ENCODE results near the gene ZNF630.

DNA sequence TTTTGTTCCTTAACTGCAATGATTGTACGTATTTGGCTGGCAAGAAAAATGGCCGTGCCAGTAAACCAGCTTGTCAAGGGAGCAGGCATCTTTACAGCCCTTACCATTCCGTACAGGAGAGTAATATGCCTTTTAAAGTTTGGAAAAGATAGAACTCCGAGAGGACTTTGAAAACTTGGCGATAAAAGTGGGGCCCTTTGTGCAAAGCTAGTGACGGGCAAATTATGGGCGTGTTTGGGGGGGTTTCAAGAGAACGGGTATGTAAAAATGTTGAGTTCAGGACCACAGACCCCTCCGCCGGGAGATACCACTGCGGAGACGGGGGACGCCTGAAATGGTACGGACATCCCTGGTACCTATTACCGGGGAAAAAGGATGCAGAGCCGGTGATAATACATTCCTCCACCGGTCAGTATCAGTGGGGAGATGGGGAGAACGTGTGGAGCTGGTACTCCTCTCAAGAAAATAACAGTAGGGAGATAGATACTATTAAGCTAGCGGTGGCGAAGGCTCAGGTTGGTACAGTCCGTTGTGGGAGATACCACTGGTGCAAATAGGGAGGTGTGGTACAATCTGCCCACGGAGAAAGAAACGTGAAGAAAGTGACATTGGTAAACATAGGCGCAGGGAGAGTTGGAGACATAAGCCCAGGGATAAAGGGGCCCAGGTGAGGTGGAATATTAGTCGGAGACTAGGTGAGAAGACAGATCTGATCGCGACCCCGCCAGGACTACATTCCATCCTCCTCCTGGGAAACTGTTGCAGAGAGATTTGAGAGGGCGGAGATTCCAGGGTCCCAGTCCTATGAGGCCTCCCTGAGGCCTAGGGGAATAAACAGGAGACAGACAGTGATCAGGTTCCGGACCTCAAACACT is 50.2 kb downstream of the ZNF630 start:
- TF ChIP-seq, protein P1, sequence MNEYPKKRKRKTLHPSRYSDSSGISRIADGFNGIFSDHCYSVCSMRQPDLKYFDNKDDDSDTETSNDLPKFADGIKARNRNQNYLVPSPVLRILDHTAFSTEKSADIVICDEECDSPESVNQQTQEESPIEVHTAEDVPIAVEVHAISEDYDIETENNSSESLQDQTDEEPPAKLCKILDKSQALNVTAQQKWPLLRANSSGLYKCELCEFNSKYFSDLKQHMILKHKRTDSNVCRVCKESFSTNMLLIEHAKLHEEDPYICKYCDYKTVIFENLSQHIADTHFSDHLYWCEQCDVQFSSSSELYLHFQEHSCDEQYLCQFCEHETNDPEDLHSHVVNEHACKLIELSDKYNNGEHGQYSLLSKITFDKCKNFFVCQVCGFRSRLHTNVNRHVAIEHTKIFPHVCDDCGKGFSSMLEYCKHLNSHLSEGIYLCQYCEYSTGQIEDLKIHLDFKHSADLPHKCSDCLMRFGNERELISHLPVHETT (CRISPR knock-in tag; conservative IDR thresholded peaks at IDR 0.05 in 1 of 2, IDR thresholded peaks at IDR 0.05 in 1 of 2), result no peak
- TF ChIP-seq RAD21 (CRISPR knock-in tag; conservative IDR thresholded peaks at IDR 0.05 in 1 of 2, IDR thresholded peaks at IDR 0.05 in 1 of 2) (no peak), KAT8 (IDR thresholded peaks at IDR 0.05; ENCODE audit: low read depth) (no peak), TRIM24 (IDR thresholded peaks at IDR 0.05) (no peak), KLF16 (IDR thresholded peaks at IDR 0.05) (no peak), YY1 (IDR thresholded peaks at IDR 0.05; ENCODE audit: borderline replicate concordance in 1 of 3, control insufficient read depth in 1 of 3, extremely low read depth in 1 of 3, insufficient read depth in 3 of 3, insufficient read length in 1 of 3, insufficient replicate concordance in 2 of 3, low read depth in 1 of 3, low read length in 2 of 3) (peak; percentile 58 to 95 (median 88)), HEY1 (CRISPR knock-in tag; IDR thresholded peaks at IDR 0.05; ENCODE audit: borderline replicate concordance) (no peak), BACH1 (tag; IDR thresholded peaks at IDR 0.05) (no peak), KDM1A (IDR thresholded peaks at IDR 0.05) (no peak), POLR2A (conservative IDR thresholded peaks at IDR 0.05) (no peak), COPS2 (conservative IDR thresholded peaks at IDR 0.05) (no peak)
- TF ChIP-seq, protein P2, sequence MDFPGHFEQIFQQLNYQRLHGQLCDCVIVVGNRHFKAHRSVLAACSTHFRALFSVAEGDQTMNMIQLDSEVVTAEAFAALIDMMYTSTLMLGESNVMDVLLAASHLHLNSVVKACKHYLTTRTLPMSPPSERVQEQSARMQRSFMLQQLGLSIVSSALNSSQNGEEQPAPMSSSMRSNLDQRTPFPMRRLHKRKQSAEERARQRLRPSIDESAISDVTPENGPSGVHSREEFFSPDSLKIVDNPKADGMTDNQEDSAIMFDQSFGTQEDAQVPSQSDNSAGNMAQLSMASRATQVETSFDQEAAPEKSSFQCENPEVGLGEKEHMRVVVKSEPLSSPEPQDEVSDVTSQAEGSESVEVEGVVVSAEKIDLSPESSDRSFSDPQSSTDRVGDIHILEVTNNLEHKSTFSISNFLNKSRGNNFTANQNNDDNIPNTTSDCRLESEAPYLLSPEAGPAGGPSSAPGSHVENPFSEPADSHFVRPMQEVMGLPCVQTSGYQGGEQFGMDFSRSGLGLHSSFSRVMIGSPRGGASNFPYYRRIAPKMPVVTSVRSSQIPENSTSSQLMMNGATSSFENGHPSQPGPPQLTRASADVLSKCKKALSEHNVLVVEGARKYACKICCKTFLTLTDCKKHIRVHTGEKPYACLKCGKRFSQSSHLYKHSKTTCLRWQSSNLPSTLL (IDR thresholded peaks at IDR 0.05), result no peak
- TF ChIP-seq, protein P3, sequence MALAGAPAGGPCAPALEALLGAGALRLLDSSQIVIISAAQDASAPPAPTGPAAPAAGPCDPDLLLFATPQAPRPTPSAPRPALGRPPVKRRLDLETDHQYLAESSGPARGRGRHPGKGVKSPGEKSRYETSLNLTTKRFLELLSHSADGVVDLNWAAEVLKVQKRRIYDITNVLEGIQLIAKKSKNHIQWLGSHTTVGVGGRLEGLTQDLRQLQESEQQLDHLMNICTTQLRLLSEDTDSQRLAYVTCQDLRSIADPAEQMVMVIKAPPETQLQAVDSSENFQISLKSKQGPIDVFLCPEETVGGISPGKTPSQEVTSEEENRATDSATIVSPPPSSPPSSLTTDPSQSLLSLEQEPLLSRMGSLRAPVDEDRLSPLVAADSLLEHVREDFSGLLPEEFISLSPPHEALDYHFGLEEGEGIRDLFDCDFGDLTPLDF (CRISPR knock-in tag; IDR thresholded peaks at IDR 0.05), result no peak
- TF ChIP-seq, protein P4, sequence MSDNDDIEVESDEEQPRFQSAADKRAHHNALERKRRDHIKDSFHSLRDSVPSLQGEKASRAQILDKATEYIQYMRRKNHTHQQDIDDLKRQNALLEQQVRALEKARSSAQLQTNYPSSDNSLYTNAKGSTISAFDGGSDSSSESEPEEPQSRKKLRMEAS (CRISPR knock-in tag; IDR thresholded peaks at IDR 0.05), result no peak

All from K562 (cell line).